Endothelial cell of umbilical vein (primary cell): ENCODE measurements around the gene DNAJC9. TPM values are rescaled to one million over a fixed set of nuclear protein-coding genes. Genes with fewer than 3 reads are reported as not detected.

Experiments
- BruUV-seq: library from RNA; stranded (reverse); fragments of 400-500 nt; replicated peaks from 2 replicates; lab custom pipeline; 2021; lab: Mats Ljungman, UMichigan
- CTCF ChIA-PET: fragments of 300-600, 350-600 bp; sonication (Branson Sonifier 250); formaldehyde crosslinking; loops from one replicate; lab custom pipeline; 2021; ENCODE audit warnings: antibody characterized with exemption, inconsistent platforms; lab: Charles Lee
- POLR2A ChIA-PET: fragments of 300-600, 350-600 bp; sonication (Branson Sonifier 250); formaldehyde crosslinking; loops from one replicate; lab custom pipeline; 2021; ENCODE audit warnings: antibody characterized with exemption, inconsistent platforms; lab: Charles Lee
- DNase-seq: peaks from one replicate; pipeline ENCODE4 v3.0.0-alpha.2; 2011; ENCODE audit warnings: low read depth, low spot score
- FAIRE-seq: peaks from 2 replicates; lab custom pipeline; 2011; peaks lifted over from hg19 to GRCh38; lab: Jason Lieb, UNC
- H2AFZ ChIP-seq: 2 replicates; pipeline ENCODE4 v1.6.0; 2012; ENCODE audit warnings: low read depth, low read length, control low read depth, inconsistent platforms
- H3K27ac ChIP-seq: 2 replicates; pipeline ENCODE4 v1.5.1; 2011; ENCODE audit warnings: low read depth, mild to moderate bottlenecking, control low read depth, low read length, moderate library complexity; ENCODE audit not compliant: insufficient read depth
- H3K27me3 ChIP-seq, 2 experiments: 2 replicates each; pipeline versions ENCODE4 v1.6.0 to v1.6.1; 2011; ENCODE audit warnings: low read length in 2 of 2, mixed read lengths in 1 of 2; ENCODE audit not compliant: control insufficient read depth in 2 of 2, insufficient read depth in 2 of 2
- H3K36me3 ChIP-seq, 2 experiments: 2 replicates in 1 of 2; 3 replicates in 1 of 2; pipeline ENCODE4 v1.5.1; 2011; ENCODE audit warnings: low read length in 2 of 2, mild to moderate bottlenecking in 1 of 2, moderate library complexity in 1 of 2; ENCODE audit not compliant: control insufficient read depth in 2 of 2, insufficient read depth in 2 of 2; ENCODE audit errors: extremely low read depth in 1 of 2
- H3K4me1 ChIP-seq: 3 replicates; pipeline ENCODE4 v1.5.1; 2011; ENCODE audit warnings: mild to moderate bottlenecking, low read length; ENCODE audit not compliant: control insufficient read depth, insufficient read depth; ENCODE audit errors: extremely low read depth
- H3K4me2 ChIP-seq: 2 replicates; pipeline ENCODE4 v1.6.1; 2011; ENCODE audit warnings: low read length, control low read depth, mixed read lengths; ENCODE audit not compliant: insufficient read depth
- H3K4me3 ChIP-seq, 3 experiments: fragments of 200-600 bp in 1 of 3; sonication (generic), shearing (Covaris generic) in 1 of 3; replicated peaks in 1 of 3; 2 replicates each; pipeline ENCODE4 v1.5.1; 2011 to 2016; ENCODE audit warnings: control low read depth in 3 of 3, low read length in 3 of 3, mild to moderate bottlenecking in 2 of 3, inconsistent platforms in 1 of 3, low read depth in 1 of 3, moderate library complexity in 1 of 3; ENCODE audit not compliant: insufficient read depth in 1 of 3
- H3K79me2 ChIP-seq: 2 replicates; pipeline ENCODE4 v1.6.0; 2012; ENCODE audit warnings: low read length, inconsistent platforms; ENCODE audit not compliant: control insufficient read depth, insufficient read depth
- H3K9ac ChIP-seq: replicated peaks from 2 replicates; pipeline ENCODE3; 2011; ENCODE audit warnings: low read length, control low read depth; ENCODE audit not compliant: insufficient read depth; ENCODE audit errors: extremely low read depth
- H3K9me1 ChIP-seq: replicated peaks from 3 replicates; pipeline ENCODE4 v1.6.0; 2011; ENCODE audit warnings: mild to moderate bottlenecking, low read length; ENCODE audit not compliant: control insufficient read depth, insufficient read depth; ENCODE audit errors: extremely low read depth
- H3K9me3 ChIP-seq: replicated peaks from 2 replicates; pipeline ENCODE4 v1.5.1; 2012; ENCODE audit warnings: low read length, inconsistent platforms; ENCODE audit not compliant: control insufficient read depth, insufficient read depth
- H4K20me1 ChIP-seq: replicated peaks from 2 replicates; pipeline ENCODE3; 2011; ENCODE audit warnings: mild to moderate bottlenecking, low read length; ENCODE audit not compliant: control insufficient read depth, insufficient read depth; ENCODE audit errors: extremely low read depth
- EZH2 ChIP-seq: IDR thresholded peaks from 2 replicates; pipeline ENCODE4 v1.6.1; 2012; ENCODE audit warnings: borderline replicate concordance, low read depth, mild to moderate bottlenecking, moderate library complexity, low read length, inconsistent platforms; ENCODE audit not compliant: severe bottlenecking
- FOS ChIP-seq: IDR thresholded peaks from 2 replicates; pipeline ENCODE4 v1.6.1; 2011; ENCODE audit warnings: mild to moderate bottlenecking, low read length, moderate library complexity, borderline replicate concordance; ENCODE audit not compliant: insufficient read depth
- GATA2 ChIP-seq: IDR thresholded peaks from 2 replicates; pipeline ENCODE4 v1.7.0; 2011; ENCODE audit warnings: low read depth, mild to moderate bottlenecking, moderate library complexity, mixed read lengths, low read length; ENCODE audit not compliant: insufficient read length, insufficient read depth
- JUN ChIP-seq: IDR thresholded peaks from 2 replicates; pipeline ENCODE4 v1.6.1; 2011; ENCODE audit warnings: borderline replicate concordance, low read depth; ENCODE audit not compliant: insufficient read length, insufficient read depth
- MYC ChIP-seq: IDR thresholded peaks from one replicate; pipeline ENCODE4 v1.6.1; 2011; ENCODE audit warnings: mild to moderate bottlenecking, low read depth, low read length
- POLR2A ChIP-seq: IDR thresholded peaks from 2 replicates; pipeline ENCODE4 v1.6.1; 2012; ENCODE audit warnings: low read depth, mild to moderate bottlenecking, control low read depth, low read length
- POLR2AphosphoS5 ChIP-seq: IDR thresholded peaks from 2 replicates; pipeline ENCODE4 v1.6.1; 2012; ENCODE audit warnings: low read depth, mild to moderate bottlenecking, control low read depth, low read length, moderate library complexity; ENCODE audit not compliant: insufficient read depth
- dilution Hi-C: fragments of 300-500 bp; cut with MboI; formaldehyde crosslinking; loops from one replicate; pipeline ENCODE4 v1.15.0; 2019; ENCODE audit warnings: low sequenced_read_pairs; ENCODE audit not compliant: extremely low pct_ligation_motif_present
- intact Hi-C: fragments of 100-400 bp; cut with micrococcal nuclease; formaldehyde crosslinking; loops from one replicate; pipeline ENCODE4 v1.10.0; 2022
- polyA plus RNA-seq, 4 experiments: library from polyadenylated mRNA; depleted of rRNA in 3 of 4; stranded (reverse) in 3 of 4; unstranded in 1 of 4; fragments of >200 nt; gene quantifications; 2 replicates each; pipeline versions ENCODE4 v1.2.1 to v1.2.3, GENCODE V29; 2011 to 2012; ENCODE audit warnings: missing spikeins in 1 of 4
- total RNA-seq: library from RNA; stranded (reverse); gene quantifications from 2 replicates; pipeline ENCODE4 v1.2.3, GENCODE V29; 2021
- TF ChIP-seq, protein P1 (sequence below): IDR thresholded peaks from 2 replicates; pipeline ENCODE4 v1.6.1; 2011; ENCODE audit not compliant: insufficient read depth, insufficient read length
- TF ChIP-seq, protein P2 (sequence below), 2 donors: IDR thresholded peaks; 1 replicate in 1 of 2; 2 replicates in 1 of 2; pipeline ENCODE4 v1.5.1; 2011; ENCODE audit warnings: low read length in 2 of 2, mild to moderate bottlenecking in 2 of 2, moderate library complexity in 2 of 2, control low read depth in 1 of 2, inconsistent platforms in 1 of 2, low read depth in 1 of 2; ENCODE audit not compliant: insufficient read depth in 1 of 2; ENCODE audit errors: extremely low read depth in 1 of 2

Gene DNAJC9
- total and polyA plus RNA-seq, 2 donors (not counting 3 experiments of a cell fraction or from before 2014, with no cell fraction given), result 29.1 to 47.1 TPM

DNA sequence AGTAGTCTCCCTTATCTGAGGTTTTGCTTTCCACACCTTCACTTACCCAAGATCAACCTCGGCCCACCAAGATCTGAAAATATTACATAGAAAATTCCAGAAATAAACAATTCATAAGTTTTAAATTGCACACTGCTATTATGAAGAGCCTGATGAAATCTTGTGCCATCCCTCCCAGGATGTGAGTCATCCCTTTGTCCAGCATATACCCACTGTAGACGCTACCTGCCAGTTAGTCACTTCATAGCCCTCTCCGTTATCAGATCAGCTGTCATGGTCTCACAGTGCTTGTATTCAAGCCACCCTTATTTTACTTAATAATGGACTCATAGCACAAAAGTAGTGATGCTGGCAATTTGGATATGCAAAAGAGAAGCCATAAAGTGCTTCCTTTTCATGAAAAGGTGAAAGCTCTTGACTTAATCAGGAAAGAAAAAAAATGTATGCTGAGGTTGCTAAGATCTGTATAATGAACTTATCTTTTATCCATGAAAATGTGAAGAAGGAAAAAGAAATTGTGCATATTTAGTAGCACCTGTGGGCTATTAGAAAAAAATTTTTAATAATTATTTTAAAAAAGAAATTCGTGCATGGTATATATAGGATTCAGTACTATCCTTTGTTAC, 15.2 kb upstream of the DNAJC9 start:
- no peaks in the 10 kb centered on the region for H3K9me3 ChIP-seq
- H3K9ac ChIP-seq, result no peak overlapping the region
- CTCF ChIA-PET, result no interaction called here
- FAIRE-seq (peak; percentile 21), DNase-seq (peak; percentile 26)
- H3K27ac ChIP-seq, result no peak overlapping the region
- dilution Hi-C loops (no loop called here), intact Hi-C loops (no loop called here)
- H3K36me3 ChIP-seq, result no peaks in the 10 kb centered on the region
- H3K4me1 ChIP-seq, result peaks cover 7% of the 10 kb centered on the region
- H3K4me3 ChIP-seq, result no peak overlapping the region
- no peaks in the 10 kb centered on the region for H3K9me1 ChIP-seq
- TF ChIP-seq FOS (peak; percentile 13), POLR2AphosphoS5 (no peak), POLR2A (no peak), JUN (peak; percentile 46), GATA2 (peak; percentile 66)
- POLR2A ChIA-PET, result no interaction called here
- no peaks in the 10 kb centered on the region for H4K20me1 ChIP-seq
- H3K4me2 ChIP-seq, result peak overlapping the region; percentile 24
- no peak overlapping the region for H2AFZ ChIP-seq
- H3K79me2 ChIP-seq, result no peaks in the 10 kb centered on the region
- peaks cover 2 to 6% of the 10 kb centered on the region in 2 experiments for H3K27me3 ChIP-seq
- BruUV-seq, result no TSS peak

DNA sequence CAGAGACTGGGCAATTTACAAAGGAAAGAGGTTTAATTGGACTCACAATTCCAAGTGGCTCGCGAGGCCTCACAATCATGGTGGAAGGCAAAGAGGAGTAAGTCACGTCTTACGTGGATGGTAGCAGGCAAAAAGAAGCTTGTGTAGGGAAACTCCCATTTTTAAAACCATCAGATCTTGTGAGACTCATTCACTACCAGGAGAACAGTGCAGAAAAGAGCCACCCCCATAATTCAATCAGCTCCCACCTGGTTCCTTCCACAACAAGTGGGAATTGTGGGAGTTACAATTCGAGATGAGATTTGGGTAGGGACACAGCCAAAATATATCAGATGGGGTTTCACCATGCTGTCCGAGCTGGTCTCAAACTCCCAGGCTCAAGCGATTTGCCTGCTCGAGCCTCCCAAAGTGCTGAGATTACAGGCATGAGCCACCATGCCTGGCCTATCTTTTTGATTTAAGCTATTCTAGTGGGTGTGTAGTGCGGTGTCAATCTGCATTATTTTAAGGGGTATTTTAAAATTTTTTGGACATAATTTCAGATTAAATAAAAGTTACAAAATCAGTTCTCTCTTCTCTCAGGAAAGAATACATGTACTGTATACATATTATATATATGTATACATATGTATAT, 14.4 kb upstream of the DNAJC9 start:
- H3K27ac ChIP-seq, result no peak overlapping the region
- dilution Hi-C loops, result no loop called here
- no TSS peak for BruUV-seq

More for the DNA sequence above, 14.4 kb upstream of the DNAJC9 start:
- Histone ChIP-seq H3K27me3 (peaks cover 0 to 2% of the 10 kb centered on the region in 2 experiments), H3K79me2 (no peaks in the 10 kb centered on the region), H3K9me1 (no peaks in the 10 kb centered on the region), H2AFZ (no peak overlapping the region), H3K9ac (no peak overlapping the region), H3K4me2 (no peak overlapping the region), H3K36me3 (no peaks in the 10 kb centered on the region), H4K20me1 (no peaks in the 10 kb centered on the region), H3K4me3 (no peak overlapping the region), H3K4me1 (peaks cover 9% of the 10 kb centered on the region), H3K9me3 (no peaks in the 10 kb centered on the region)
- FAIRE-seq, result no peak
- POLR2A ChIA-PET, result no interaction called here
- no peak for DNase-seq
- CTCF ChIA-PET, result no interaction called here
- TF ChIP-seq, protein P1, sequence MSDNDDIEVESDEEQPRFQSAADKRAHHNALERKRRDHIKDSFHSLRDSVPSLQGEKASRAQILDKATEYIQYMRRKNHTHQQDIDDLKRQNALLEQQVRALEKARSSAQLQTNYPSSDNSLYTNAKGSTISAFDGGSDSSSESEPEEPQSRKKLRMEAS, result no peak
- TF ChIP-seq POLR2A (no peak), JUN (no peak), POLR2AphosphoS5 (no peak), GATA2 (no peak), FOS (no peak), MYC (no peak), EZH2 (no peak)
- TF ChIP-seq, protein P2, sequence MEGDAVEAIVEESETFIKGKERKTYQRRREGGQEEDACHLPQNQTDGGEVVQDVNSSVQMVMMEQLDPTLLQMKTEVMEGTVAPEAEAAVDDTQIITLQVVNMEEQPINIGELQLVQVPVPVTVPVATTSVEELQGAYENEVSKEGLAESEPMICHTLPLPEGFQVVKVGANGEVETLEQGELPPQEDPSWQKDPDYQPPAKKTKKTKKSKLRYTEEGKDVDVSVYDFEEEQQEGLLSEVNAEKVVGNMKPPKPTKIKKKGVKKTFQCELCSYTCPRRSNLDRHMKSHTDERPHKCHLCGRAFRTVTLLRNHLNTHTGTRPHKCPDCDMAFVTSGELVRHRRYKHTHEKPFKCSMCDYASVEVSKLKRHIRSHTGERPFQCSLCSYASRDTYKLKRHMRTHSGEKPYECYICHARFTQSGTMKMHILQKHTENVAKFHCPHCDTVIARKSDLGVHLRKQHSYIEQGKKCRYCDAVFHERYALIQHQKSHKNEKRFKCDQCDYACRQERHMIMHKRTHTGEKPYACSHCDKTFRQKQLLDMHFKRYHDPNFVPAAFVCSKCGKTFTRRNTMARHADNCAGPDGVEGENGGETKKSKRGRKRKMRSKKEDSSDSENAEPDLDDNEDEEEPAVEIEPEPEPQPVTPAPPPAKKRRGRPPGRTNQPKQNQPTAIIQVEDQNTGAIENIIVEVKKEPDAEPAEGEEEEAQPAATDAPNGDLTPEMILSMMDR (IDR thresholded peaks at IDR 0.05; ENCODE audit: extremely low read depth in 1 of 2, insufficient read depth in 1 of 2, low read depth in 1 of 2, low read length in 2 of 2), result no peak
- intact Hi-C loops, result no loop called here
